22Rv1 (cell line): ENCODE data around the gene XG.

ENCODE experiments used
- ZFX ChIP-seq: fragments of 450-650 bp; IDR thresholded peaks from 2 replicates; pipeline ENCODE4 v1.6.1; 2017; ENCODE audit warnings: antibody characterized with exemption, borderline replicate concordance
- TF ChIP-seq, protein P1 (sequence below): fragments of 450-650 bp; IDR thresholded peaks from 2 replicates; pipeline ENCODE4 v1.5.1; 2017; ENCODE audit warnings: mild to moderate bottlenecking

DNA sequence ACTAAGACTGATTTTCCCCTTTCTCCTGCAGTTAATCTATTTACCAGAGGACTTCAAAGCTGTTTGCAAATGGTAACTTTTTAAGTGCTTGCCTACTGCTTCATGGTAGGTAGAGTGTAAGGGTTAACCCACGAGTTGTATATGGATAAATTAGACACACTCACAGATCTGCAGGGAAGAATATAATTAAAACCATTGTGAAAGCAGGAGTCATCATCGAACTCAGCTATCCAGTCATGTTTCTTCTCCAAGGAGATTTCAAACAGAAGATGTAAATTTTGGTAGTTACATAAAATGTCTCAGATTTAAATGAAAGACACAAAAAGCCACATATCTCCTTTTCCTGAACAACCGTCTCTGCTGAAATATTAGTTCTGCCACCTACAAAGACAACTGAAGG lies 549 bp upstream of the XG start:
- TF ChIP-seq, protein P1, sequence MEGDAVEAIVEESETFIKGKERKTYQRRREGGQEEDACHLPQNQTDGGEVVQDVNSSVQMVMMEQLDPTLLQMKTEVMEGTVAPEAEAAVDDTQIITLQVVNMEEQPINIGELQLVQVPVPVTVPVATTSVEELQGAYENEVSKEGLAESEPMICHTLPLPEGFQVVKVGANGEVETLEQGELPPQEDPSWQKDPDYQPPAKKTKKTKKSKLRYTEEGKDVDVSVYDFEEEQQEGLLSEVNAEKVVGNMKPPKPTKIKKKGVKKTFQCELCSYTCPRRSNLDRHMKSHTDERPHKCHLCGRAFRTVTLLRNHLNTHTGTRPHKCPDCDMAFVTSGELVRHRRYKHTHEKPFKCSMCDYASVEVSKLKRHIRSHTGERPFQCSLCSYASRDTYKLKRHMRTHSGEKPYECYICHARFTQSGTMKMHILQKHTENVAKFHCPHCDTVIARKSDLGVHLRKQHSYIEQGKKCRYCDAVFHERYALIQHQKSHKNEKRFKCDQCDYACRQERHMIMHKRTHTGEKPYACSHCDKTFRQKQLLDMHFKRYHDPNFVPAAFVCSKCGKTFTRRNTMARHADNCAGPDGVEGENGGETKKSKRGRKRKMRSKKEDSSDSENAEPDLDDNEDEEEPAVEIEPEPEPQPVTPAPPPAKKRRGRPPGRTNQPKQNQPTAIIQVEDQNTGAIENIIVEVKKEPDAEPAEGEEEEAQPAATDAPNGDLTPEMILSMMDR = no peak
- no peak for TF ChIP-seq ZFX
